Ishikawa (cell line): Measurements from ENCODE around the gene ITGA8.

Experiments
- CEBPB ChIP-seq: IDR thresholded peaks from 2 replicates; pipeline ENCODE4 v1.6.1; 2012
- MAX ChIP-seq: IDR thresholded peaks from 2 replicates; pipeline ENCODE4 v1.6.1; 2012

DNA sequence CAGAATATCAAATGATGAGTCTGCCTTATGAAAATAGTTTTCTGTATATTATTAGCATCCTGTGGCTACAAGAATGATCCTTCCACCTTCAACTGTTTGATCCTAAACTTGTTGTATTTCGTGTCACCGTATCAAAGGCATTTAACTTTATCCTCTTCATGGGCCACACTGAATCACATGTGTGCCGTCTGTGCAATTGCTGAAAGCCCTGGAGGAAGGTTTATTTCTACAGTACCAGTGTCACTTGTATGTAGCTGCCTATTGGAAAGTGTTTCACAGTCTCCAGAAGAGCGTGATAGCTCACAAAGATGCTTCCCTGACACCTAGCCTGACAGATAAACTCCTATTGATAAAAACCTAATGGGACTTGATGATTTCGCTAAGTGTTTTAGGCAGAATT is 94.5 kb downstream of the ITGA8 start:
- TF ChIP-seq MAX (no peak), CEBPB (no peak)
